ENCODE measurements around the gene ZNF280D.
A peak's percentile ranks its signal among the peaks of the same experiment; 100 is the strongest.
"Not testable (repeated sequence)": the region's sequence is repeated elsewhere in the genome, so short reads cannot be mapped to it uniquely, and the experiment has no call there.

ZNF280D gene, protein sequence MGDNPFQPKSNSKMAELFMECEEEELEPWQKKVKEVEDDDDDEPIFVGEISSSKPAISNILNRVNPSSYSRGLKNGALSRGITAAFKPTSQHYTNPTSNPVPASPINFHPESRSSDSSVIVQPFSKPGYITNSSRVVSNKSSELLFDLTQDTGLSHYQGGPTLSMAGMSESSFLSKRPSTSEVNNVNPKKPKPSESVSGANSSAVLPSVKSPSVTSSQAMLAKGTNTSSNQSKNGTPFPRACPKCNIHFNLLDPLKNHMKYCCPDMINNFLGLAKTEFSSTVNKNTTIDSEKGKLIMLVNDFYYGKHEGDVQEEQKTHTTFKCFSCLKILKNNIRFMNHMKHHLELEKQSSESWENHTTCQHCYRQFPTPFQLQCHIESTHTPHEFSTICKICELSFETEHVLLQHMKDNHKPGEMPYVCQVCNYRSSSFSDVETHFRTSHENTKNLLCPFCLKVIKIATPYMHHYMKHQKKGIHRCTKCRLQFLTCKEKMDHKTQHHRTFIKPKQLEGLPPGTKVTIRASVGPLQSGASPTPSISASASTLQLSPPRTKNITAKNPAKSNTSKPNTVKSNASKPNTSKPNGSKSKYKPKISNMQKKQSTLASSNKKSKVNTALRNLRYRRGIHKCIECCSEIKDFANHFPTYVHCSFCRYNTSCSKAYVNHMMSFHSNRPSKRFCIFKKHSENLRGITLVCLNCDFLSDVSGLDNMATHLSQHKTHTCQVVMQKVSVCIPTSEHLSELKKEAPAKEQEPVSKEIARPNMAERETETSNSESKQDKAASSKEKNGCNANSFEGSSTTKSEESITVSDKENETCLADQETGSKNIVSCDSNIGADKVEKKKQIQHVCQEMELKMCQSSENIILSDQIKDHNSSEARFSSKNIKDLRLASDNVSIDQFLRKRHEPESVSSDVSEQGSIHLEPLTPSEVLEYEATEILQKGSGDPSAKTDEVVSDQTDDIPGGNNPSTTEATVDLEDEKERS
- 22.9 reads per million, percentile 50 among the genes with 10 or more reads in this experiment for total RNA-seq

DNA sequence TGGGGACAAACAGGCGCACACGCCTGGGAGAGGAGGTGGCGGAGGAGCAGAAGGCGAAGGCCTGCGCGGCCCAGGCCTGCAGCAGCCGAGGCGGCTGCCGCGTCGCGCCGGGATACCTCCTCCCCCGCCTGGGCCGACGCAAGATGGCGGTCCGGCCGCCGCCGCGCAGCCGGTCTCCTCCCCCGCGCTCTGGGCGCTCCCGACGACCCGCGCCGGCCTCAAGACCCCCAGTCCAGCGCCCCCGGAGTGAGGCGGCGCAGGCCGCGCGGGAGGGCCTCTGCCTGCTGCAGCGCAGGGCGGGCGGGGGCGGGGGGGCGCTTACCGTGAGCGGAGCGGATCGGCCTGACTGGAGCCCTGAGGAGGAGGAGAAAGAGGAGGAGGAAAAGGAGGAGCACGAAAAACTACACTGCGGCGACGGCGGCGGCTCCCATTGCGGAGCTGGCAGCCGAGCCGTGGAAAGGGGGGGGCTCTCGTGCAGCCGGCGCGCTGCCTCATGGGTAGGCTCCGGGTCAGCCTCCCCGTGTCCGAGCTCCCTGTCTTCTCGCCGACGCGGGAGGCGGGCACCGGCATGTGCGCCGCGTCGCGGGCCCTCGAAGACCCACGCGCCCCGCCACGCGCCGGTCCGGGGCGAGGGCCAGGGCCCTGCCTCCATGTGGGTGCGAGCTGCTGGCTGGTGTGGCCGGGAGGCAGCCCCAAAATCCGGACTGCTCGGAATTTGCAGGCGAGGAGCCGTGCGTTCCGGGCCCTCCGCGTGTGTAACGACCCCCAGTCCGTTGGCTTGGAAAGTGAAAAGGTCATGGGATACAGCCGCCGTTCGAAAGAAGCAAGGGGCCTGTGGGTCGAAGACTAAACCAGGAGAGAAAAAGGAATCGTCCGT, at the start of gene ZNF280D:
TSS of gene ZNF280D (minus strand) at position 374 of the 877 bp plus-strand sequence. CDS start 26,400 bp downstream, outside the sequence.
- DNase-seq, result peak; percentile 58

DNA sequence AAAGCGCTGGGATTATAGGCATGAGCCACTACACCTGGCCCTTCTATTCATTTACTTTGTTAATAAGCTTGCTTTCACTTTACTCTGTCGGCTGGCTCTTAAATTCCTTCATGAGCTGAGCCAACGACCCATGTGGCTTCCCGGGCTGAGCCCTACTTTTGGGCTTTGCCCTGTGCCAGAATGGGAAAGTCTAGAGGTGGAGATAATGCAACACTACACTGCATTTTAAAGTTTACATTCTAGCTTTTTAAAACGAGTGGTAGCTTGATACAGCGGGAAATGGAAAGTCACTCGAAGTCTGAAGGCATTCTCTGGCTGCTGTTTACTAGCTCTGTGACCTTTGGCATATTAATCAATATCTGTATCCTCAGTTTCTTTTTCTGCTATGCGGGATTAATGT, 49.0 kb upstream of the ZNF280D start:
- no peak for DNase-seq

DNA sequence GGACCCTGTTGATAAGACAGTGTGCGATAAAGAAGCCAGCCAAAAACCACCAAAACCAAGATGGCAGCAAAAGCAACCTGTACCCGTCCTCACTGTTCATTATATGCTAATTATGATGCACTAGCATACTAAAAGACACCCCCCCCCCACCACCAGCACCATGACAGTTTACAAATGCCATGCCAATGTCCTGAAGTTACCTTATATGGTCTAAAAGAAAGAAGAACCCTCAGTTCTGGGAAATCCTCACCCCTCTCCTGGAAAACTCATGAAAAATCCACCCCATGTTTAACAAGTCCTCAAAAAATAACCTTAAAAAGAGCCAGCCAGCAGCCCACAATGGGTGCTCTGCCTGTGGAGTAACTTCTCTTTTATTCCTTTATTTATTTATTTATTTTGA, 48.4 kb upstream of the ZNF280D start:
- DNase-seq, result no peak

DNA sequence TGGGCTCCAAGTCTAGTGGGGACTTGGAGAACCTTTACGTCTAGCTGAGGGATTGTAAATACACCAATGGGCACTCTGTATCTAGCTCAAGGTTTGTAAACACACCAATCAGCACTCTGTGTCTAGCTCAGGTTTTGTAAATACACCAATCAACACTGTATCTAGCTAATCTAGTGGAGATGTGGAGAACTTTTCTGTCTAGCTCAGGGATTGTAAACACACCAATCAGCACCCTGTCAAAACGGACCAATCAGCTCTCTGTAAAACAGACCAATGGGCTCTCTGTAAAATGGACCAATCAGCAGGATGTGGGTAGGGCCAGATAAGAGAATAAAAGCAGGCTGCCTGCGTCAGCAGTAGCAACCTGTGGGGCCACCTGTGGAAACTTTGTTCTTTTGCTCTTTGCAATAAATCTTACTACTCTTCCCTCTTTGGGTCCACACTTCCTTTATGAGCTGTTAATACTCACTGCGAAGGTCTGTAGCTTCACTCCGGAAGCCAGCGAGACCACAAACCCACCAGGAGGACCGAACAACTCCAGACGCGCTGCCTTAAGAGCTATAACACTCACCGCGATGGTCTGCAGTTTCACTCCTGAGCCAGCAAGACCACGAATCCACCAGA, 46.9 kb upstream of the ZNF280D start:
- DNase-seq, result not testable (repeated sequence)

DNA sequence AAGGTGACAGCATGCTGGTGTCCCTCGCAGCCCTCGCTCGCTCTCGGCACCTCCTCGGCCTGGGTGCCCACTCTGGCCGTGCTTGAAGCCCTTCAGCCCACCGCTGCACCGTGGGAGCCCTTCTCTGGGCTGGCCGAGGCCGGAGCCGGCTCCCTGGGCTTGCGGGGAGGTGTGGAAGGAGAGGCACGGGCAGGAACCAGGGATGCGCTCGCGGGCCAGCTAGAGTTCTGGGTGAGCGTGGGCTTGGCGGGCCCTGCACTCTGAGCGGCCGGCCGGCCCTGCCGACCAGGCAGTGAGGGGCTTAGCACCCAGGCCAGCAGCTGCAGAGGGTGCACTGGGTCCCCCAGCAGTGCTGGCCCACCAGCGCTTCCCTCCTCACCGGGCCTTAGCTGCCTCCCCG, 46.1 kb upstream of the ZNF280D start:
- not testable (repeated sequence) for DNase-seq

DNA sequence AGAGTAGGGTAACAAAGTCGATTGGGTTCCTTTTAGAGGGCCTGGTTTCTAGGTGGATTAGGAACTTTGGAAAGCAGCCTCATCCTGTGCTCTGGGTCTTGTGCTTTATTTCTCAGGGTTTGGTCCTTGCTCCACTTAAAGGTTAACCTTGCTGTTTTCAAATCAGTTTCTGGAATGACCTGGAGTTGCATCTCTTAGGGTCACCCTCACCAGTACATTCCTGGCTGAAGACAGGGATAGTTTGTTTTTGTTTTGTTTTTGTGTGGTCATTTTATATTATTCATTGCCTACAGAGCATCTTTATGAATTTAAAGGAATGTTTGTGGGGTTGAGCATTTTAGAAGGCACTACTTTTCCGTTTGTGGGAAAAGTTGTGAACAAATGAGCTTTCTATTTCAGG, 45.5 kb upstream of the ZNF280D start:
- no peak for DNase-seq

DNA sequence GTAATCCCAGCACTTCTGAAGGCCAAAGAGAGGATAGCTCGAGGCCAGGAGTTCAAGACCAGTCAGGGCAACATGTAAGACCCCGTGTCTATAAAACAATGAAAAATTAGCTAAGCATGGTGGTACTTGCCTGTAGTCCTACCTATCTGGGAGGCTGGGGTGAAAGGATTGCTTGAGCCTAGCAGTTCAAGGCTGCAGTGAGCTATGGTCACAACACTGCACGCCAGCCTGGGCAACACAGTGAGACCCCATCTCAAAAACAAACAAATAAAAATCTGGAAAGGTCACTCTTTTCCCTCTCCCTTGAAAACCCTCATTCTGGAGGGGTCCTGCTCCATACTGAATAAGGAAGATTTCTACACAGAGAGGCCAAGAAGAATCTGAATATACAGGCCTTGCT, 43.5 kb upstream of the ZNF280D start:
- no peak for DNase-seq

DNA sequence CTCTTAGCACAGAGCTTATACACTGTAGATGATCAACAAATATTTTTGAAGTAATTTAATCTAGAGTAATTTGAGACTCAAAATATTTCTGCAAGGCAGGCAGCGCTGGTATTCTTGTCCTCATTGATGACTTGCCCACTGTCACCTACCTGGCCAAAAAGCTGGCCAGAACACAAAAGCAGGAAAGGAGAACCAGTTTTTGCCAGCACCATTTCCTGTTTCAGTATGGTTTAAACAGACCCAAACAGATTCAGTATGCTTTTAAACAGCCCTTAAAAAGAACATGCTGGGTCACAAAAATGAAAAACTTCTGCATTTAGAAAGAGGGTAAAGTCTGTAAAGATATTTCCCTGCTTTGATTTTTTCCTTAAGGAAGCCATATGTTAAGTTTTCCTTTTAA, 42.3 kb upstream of the ZNF280D start:
- no peak for DNase-seq

DNA sequence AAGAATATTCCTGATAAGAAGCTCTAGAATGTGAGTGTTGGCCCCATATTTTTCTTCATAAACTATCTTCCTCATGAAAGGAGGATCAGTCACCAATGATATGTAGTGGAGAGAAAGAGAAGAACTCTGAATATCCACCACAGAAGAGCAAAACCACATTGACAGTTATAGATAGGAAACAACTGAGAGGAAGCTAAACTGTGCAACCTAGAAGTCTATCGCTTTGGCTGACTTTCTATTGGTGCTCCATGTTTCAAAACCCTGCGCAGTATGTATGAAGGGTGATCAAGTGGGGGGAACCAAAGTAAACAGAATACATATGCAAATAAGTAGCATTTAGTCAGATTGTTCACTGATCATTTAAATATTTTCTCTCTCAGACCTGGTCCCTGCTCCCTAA, 41.0 kb upstream of the ZNF280D start:
- DNase-seq, result no peak

DNA sequence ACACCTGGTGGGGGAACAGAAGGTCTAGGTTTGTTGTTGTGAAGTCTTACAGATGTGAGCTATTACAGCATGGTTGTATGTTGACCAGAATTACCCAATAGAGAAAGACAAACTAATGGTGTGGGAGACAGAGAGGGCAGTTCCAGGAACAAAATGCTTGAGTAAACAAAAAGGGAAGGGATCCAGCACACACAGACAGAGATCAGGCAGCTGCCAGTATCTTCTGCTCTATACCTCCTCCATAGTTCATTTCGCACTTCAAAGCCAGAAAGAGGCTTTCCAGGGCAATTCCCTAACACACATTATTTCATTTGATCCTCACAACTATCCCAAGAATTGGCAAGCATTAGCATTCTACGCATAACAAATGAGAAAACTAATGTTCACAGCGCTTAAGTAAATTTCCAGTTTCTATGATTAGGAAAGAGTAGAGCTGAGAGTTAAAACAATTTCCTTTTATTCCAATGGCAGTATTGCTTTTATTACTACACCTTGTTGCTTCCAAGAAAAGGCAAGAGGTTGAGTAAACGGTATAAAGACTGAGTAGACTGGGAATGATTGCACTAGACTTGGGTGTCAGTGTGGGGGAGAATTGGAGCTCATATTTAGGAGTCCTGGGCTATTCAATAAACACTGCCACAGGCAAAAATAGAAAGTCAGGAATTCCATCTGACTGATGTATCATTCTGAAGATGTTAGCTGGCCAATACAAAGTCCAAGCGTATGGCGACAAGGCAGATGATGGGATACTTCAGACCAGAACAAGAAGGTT, 39.7 kb upstream of the ZNF280D start:
- no peak for DNase-seq

DNA sequence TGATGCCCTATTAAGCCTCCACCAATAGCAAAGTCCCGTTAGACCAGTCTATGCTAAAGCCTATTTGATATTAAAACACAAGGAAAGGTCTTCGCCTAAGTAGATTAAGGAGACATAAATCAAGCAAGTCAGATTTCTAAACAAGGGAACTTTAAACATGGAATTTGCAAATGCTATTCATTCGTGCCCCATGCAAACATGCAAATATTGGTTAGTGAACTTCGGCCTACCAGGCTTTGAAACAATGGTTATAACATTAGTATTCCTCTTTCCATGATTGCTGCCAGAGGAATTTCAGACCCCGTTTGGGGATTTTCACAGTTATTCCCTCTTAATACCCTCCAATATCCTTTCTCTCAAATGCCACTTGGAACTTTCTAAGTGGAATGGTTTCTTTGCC, 36.9 kb upstream of the ZNF280D start:
- no peak for DNase-seq

DNA sequence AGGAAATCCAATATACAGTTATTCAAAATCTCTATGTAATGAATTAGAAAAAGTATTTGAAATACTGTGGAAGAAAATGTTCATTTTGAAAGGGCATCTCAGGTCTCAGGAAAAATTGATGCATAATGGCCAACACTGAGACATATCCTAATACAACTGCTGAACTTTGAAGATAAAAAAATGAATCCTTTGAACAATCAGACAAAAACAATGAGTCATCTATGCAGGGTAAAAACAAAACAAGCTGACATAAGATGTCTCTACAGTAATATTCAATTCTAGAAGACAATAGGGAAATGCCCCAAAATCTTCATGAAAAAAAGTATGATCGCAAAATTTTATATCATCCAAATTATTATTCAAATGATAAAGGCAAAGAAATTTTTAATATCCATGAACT, 34.0 kb upstream of the ZNF280D start:
- DNase-seq, result no peak

DNA sequence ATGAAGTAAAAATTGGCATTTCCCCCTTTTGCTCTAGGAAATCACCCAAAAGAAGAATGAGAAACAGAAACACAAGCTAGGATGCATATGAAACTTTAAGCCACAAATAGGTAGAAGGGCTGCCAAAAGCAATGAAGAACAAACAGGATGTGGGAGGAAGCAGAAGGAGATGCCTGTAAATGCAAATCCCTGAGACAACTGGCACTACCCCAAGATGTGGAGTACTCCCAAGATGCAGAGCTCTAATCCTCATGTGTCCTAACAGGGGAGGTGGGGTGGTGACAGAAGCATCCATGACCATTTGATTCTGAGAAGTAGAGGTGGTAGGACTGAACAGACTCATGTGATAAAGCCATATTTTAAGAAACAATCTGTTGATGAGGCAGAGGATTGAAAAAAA, 31.9 kb upstream of the ZNF280D start:
- no peak for DNase-seq

DNA sequence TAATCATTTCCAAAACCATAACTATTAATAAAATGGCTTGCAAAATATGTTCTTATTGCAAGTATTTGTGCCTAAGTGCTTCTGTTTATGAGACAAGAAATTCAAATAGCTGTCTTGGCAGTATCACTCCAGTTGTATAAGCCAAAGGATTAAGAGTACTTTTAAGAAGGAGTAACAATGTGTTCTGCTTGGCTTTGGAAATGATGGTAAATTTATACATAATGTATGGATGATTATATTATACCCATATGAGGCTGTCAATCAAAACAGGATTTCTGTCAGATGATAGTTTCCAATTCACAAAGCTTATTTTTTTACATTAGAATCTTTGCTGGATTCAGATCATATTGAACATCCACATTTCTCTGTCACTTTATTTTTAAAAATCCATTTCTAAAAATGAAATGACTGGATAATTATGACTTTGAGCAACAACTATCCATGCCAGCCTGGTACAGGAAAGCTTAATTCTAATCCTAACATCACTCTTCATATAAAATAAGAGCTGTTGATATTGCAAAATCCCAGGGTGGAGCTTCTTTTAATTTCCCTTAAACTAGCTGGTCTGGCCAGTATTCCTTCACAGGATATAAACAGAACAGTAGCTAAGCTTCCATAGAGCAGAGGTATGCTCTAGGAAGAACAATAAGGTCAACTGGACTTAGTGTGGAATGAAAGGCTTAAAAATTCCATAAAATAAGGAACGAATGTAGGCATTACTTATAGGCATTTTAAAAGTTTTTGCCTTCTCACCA, 30.0 kb upstream of the ZNF280D start:
- no peak for DNase-seq

DNA sequence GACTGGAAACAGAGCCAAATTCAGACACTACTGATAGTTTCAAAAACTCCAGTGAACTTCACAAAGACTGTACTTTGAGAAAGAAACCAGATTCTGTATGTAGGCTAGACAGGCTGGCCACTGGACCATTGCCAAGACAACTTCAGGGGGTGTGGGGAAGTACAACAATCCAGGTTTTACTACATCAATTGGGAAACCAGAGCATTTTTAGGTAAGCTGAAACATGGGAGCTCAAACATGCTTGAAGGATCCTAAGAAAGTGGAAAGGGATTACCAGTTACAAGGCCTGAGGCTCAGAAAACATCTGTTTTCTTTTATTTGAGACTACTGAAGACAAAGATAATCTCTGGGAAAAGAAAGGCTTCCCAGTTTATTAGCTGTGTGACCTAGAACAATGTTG, 26.9 kb upstream of the ZNF280D start:
- no peak for DNase-seq

DNA sequence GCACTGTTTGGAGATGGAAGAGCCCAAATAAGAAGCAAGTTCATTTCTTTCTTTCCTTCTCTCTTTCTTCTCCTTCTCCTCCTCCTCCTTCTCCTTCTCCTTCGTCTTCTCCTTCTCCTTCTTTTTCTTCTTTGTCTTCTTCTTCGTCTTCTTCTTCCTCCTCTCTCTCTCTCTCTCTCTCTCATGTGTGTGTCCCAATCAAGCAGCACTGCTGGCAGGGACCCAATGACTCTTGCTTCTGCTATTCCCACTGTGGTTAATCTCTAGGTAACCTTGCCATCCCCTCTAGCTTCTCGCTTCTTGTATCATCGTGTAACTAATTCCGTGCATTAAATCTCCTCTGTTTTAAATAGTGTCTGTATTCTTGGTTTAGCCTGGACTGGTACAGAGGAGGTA, 26.1 kb upstream of the ZNF280D start:
- DNase-seq, result no peak

DNA sequence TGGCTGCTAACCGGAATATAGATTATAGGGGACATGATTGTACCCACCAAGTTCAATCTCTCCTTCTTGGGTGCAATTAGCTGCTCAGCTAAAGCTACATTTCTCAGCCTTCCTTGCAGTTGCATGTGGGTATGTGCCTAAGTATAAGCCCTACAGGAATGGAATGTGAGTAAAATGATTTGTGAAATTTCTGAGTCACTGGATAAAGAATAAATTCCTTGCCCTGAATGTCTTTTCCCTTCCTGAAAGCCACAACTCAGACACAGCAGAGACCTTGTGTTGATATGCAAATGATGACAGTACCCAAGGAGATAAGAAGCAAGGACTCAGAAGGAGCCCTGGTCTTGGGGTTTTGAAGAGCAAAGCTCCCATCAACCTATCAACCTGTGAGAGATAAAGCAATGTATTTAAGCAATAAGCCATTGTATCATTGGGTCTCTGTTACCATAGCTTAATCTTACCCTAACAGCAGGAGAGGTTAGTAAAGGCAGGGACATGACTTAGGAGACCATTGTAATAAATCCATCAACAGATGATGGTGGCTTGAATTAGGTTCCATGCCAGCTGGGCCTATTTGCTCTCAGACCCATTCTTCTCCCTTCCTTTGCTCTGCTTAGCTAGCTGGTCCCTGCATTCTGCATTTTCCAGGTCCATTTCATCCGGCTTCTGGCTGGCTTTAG, 25.6 kb upstream of the ZNF280D start:
- DNase-seq, result no peak

DNA sequence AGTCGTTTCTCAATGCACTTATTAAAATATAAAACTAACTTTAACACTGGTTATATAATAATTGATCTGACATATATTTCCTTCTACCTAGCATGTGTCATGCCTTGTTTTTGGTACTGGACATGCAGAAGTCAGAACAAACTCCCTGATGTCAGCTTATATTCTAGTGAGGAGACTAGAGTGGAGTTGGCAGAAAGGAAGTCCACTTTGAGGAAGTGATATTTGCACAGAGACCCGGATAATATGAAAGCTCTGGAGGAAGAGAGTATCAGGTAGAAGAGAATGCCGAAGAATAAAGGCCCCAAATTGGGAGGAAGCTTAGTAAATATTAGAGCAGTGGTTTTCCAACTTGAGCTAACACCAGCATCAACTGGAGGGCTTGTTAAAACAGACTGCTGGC, 24.6 kb upstream of the ZNF280D start:
- DNase-seq, result no peak

DNA sequence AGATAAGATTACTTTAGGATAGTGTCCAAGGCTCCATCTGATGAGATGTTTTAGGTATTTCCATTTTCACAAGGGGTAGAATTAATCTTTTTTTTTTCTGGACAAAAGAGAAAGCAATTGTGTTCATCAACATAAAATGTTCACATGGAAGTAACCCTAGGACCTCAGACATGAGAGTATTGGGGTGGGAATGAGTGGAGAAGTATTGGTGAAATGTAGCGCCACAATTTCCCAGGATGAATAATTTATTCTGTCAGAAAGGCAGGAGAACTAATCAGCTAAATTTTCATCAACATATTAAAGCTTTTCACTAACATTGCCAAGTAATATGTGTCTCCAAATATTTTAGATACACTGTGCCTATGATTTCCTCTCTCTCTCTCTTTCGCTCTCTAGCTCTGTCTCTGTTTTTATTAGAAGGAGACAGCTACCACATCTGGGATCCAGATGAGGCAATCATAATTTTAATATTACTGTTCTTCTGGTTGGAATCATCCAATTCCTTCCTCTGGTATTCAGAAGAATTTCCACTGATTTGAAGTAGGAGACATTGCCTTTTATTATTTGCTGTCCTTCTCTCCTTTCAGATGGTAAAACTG, 21.6 kb upstream of the ZNF280D start:
- no peak for DNase-seq

DNA sequence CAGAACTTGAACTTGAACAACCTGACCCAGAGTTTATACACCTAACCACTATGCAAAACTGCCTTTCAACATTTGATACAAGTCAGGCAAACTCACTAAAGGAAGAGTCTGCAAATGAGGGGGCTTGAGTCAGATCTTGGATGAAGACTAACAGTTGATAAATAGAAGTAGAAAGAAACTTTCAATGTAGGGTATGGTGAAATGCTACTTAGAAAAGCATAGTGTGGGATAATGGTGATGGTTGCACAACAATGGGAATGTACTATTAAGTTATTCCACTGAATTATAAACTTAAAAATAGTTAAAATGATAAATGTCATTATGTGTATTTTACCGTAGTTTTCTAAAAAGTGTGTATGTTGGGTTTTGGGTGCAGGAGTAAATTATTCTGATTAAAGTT, 19.7 kb upstream of the ZNF280D start:
- no peak for DNase-seq
